ENCODE results near the gene STX16. TPM values are rescaled to one million over a fixed set of nuclear protein-coding genes. Genes with fewer than 3 reads are reported as not detected.

The STX16 gene
- total RNA-seq, 1 experiment from 2014 or later, result 38.0 TPM

DNA sequence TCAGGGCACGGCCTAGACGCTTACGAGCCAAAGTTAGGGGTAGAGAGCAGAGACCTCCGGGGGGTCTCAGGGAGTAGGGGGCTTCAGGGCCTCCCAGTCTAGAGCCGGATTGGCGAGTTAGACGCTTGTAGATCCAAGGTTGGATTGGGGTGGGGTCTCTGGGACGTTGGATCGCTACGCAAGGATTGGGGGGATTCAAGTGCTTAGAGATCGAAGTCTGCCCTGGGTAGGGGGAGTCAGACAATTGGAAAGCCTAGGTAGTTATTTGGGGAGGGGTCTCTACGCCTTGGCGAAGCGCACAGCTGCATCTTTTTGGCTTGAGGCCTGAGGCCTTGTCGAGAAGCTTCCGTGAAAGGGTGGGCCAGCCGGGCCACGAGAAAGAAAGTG is 469 bp downstream of the STX16 start:
- Histone ChIP-seq H3K4me1 (no peaks in the 10 kb centered on the region; the same call in none of the 2 replicates), H3K9me3 (replicated peaks) (no peaks in the 10 kb centered on the region), H3K27ac (peak overlapping the region; percentile 73), H3K4me3 (peak overlapping the region; percentile 92), H3K36me3 (peaks cover 8% of the 10 kb centered on the region; the same call in 1 of the 2 replicates), H3K27me3 (no peaks in the 10 kb centered on the region)
- DNase-seq, result no peak

DNA sequence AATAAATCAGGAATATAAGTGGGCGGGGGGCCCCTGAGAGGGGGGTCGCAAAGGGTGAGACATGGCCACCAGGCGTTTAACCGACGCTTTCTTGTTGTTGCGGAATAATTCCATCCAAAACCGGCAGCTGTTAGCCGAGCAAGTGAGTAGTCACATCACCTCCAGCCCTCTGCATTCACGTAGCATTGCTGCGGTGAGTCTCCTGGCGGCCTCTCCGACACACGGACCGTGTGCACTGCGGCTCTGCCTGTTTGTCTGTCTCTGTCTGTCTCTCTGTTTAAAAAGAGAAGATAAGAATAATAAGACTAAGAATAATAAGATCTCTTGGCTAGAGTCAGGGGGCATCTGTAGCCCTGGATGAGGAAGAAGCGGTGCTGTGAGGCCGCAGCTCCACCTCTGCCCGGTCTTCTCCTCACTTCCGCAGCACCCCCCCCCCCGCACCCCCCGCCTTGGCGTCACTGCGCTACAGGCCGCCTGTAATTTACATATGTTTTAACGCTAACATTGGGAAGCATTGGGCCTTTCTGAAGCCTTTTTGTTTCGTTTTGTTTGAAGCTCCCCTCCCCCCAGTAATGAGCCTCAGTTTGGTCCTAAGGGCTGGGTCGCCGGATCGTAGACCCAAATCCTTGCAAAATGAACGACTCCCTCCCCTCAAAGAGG is 993 bp downstream of the STX16 start:
- Histone ChIP-seq H3K4me1 (no peaks in the 10 kb centered on the region; the same call in none of the 2 replicates), H3K9me3 (replicated peaks) (no peaks in the 10 kb centered on the region), H3K27ac (peak overlapping the region; percentile 73), H3K27me3 (no peaks in the 10 kb centered on the region), H3K36me3 (peaks cover 9% of the 10 kb centered on the region), H3K4me3 (peak overlapping the region; percentile 92)
- DNase-seq, result peak; percentile 59 to 71

GRCh38 chr20:58652606-58653294 is 1.7 kb downstream of the STX16 start:
- Histone ChIP-seq H3K27me3 (no peaks in the 10 kb centered on the region), H3K36me3 (peaks cover 14% of the 10 kb centered on the region), H3K9me3 (replicated peaks) (no peaks in the 10 kb centered on the region), H3K27ac (peak overlapping the region; percentile 73), H3K4me1 (no peaks in the 10 kb centered on the region; the same call in none of the 2 replicates), H3K4me3 (peak overlapping the region; percentile 92)
- DNase-seq, result no peak

- Histone ChIP-seq H3K4me3 (no peak overlapping the region), H3K27me3 (peaks cover 4% of the 10 kb centered on the region; the same call in 1 of the 2 replicates), H3K27ac (no peak overlapping the region), H3K36me3 (peaks cover 28% of the 10 kb centered on the region), H3K4me1 (no peaks in the 10 kb centered on the region; the same call in none of the 2 replicates), H3K9me3 (replicated peaks) (no peaks in the 10 kb centered on the region)
- DNase-seq, result no peak
Observed at GRCh38 chr20:58654337-58654736, 3.3 kb downstream of the STX16 start.

DNA sequence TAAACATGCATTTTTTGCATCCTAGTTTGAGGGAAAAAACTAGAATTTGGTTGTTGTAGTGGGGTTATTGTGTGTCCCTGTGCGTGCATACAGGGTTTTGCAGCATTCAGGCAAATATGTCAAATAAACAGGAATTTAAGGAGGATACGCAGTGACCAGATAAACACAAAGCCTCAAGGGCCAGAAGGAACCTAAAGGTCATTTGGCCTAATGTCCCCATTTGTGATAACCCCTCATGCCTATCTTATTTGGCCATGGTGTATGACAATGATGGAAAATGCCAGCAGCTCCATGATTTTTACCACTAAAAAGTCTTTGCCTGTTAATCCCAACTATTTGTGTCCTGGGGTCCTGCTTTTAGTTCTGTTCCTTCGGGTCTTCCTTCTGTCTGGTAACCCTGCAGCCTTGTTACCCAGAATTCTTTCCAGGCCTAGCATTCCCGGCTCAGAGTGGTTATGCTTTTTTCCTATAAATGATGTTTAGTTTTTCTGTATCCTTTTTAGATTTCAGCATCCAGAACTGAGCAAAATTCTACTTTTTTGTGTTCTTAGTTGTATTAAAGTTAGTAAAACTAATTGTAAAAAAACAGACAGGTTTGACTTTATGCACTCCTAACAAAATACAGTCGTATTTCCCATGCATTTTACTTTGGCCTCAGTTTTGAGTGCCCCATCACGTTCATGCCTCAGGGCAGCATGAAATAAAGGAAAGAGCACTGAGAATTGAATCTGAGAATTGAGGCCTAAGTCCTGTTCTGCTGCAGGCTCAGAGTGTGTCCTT is 4.4 kb downstream of the STX16 start:
- Histone ChIP-seq H3K4me1 (no peaks in the 10 kb centered on the region; the same call in none of the 2 replicates), H3K27ac (no peak overlapping the region)

GRCh38 chr20:58656831-58657230 is 5.7 kb downstream of the STX16 start:
- Histone ChIP-seq H3K9me3 (replicated peaks) (no peaks in the 10 kb centered on the region), H3K4me3 (no peak overlapping the region), H3K36me3 (peaks cover 40% of the 10 kb centered on the region), H3K4me1 (no peaks in the 10 kb centered on the region; the same call in none of the 2 replicates), H3K27ac (no peak overlapping the region), H3K27me3 (peaks cover 4% of the 10 kb centered on the region; the same call in 1 of the 2 replicates)
- no peak for DNase-seq

More for the DNA sequence above, 4.4 kb downstream of the STX16 start:
- Histone ChIP-seq H3K27me3 (peaks cover 4% of the 10 kb centered on the region; the same call in 1 of the 2 replicates), H3K9me3 (replicated peaks) (no peaks in the 10 kb centered on the region), H3K36me3 (peaks cover 35% of the 10 kb centered on the region), H3K4me3 (no peak overlapping the region)
- DNase-seq, result no peak

- H3K4me1 ChIP-seq, result no peaks in the 10 kb centered on the region; the same call in none of the 2 replicates
- H3K27me3 ChIP-seq, result peaks cover 4% of the 10 kb centered on the region; the same call in 1 of the 2 replicates
Observed at GRCh38 chr20:58657262-58657661, 6.2 kb downstream of the STX16 start.

GRCh38 chr20:58657986-58658385 is 6.9 kb downstream of the STX16 start:
- no peak for DNase-seq
- Histone ChIP-seq H3K27me3 (peaks cover 4% of the 10 kb centered on the region; the same call in 1 of the 2 replicates), H3K4me3 (no peak overlapping the region), H3K27ac (no peak overlapping the region), H3K4me1 (no peaks in the 10 kb centered on the region; the same call in none of the 2 replicates), H3K36me3 (peaks cover 48% of the 10 kb centered on the region), H3K9me3 (replicated peaks) (no peaks in the 10 kb centered on the region)

More at GRCh38 chr20:58657262-58657661, 6.2 kb downstream of the STX16 start:
- DNase-seq, result no peak
- Histone ChIP-seq H3K4me3 (no peak overlapping the region), H3K27ac (no peak overlapping the region), H3K9me3 (replicated peaks) (no peaks in the 10 kb centered on the region), H3K36me3 (peaks cover 43% of the 10 kb centered on the region)

DNA sequence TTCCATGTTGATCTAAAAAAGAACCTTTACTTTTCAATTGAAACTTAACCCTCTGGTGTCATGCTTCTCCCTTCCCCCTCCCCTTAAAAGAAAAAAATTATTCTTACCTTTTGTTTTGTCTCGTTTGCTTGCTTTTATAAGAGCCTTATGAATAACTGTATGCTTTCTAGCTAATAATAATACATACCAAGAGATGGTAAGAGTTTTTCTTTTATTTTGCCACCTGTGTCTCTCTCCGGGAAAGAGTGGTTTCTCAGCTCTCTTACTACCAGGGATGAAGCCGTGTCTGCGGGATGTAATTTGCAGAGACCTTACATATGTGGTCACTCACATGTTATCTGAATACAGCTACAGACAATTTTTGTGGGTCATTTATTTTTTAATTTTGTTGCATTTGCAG is 7.7 kb downstream of the STX16 start:
- Histone ChIP-seq H3K4me3 (no peak overlapping the region), H3K27me3 (peaks cover 4% of the 10 kb centered on the region; the same call in 1 of the 2 replicates), H3K27ac (no peak overlapping the region), H3K36me3 (peaks cover 49% of the 10 kb centered on the region), H3K9me3 (replicated peaks) (no peaks in the 10 kb centered on the region), H3K4me1 (no peaks in the 10 kb centered on the region; the same call in none of the 2 replicates)
- no peak for DNase-seq

- Histone ChIP-seq H3K4me1 (peaks cover 11% of the 10 kb centered on the region), H3K4me3 (no peak overlapping the region), H3K9me3 (replicated peaks) (no peaks in the 10 kb centered on the region), H3K27ac (no peak overlapping the region), H3K27me3 (peaks cover 4% of the 10 kb centered on the region; the same call in 1 of the 2 replicates), H3K36me3 (peaks cover 45% of the 10 kb centered on the region)
- DNase-seq, result no peak
Observed at GRCh38 chr20:58659841-58660240, 8.8 kb downstream of the STX16 start.

GRCh38 chr20:58660855-58661597 is 9.9 kb downstream of the STX16 start:
- peaks cover 4% of the 10 kb centered on the region; the same call in 1 of the 2 replicates for H3K27me3 ChIP-seq
- DNase-seq, result no peak
- no peaks in the 10 kb centered on the region for H3K9me3 ChIP-seq (replicated peaks)
- peaks cover 15% of the 10 kb centered on the region for H3K4me1 ChIP-seq
- H3K36me3 ChIP-seq, result peaks cover 44% of the 10 kb centered on the region
- no peak overlapping the region for H3K4me3 ChIP-seq
- H3K27ac ChIP-seq, result no peak overlapping the region

GRCh38 chr20:58661598-58662473 is 10.8 kb downstream of the STX16 start:
- Histone ChIP-seq H3K4me1 (peaks cover 15% of the 10 kb centered on the region), H3K27ac (no peak overlapping the region), H3K9me3 (replicated peaks) (no peaks in the 10 kb centered on the region), H3K27me3 (peaks cover 4% of the 10 kb centered on the region; the same call in 1 of the 2 replicates), H3K4me3 (no peak overlapping the region), H3K36me3 (peaks cover 49% of the 10 kb centered on the region)
- no peak for DNase-seq

GRCh38 chr20:58664331-58664730 is 13.2 kb downstream of the STX16 start:
- Histone ChIP-seq H3K9me3 (replicated peaks) (no peaks in the 10 kb centered on the region), H3K27me3 (no peaks in the 10 kb centered on the region), H3K27ac (no peak overlapping the region), H3K36me3 (peaks cover 52% of the 10 kb centered on the region), H3K4me1 (peaks cover 15% of the 10 kb centered on the region), H3K4me3 (no peak overlapping the region)
- DNase-seq, result no peak
